ENCODE data around the gene STAT3.

DNA sequence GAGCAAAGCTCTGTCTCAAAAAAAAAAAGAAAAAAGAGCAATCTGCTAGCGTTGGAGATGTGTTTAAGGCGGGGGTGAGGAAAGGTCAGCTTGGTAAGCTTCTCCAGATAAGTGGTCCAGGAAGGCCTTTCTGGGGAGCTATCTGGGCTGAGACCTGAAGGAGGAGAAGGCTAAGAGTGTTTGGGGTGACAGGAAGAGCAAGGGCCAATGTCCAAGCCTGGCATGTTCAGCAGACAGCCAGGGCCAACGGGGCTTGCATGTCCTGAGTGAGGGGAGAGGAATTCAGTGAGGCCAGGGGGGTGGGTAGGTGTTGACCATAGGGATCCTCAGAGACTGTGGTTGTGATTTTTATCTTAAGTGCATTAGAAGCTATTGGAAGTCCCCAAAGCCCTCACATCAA is 84.5 kb downstream of the STAT3 start:
- TF ChIP-seq, protein P1, sequence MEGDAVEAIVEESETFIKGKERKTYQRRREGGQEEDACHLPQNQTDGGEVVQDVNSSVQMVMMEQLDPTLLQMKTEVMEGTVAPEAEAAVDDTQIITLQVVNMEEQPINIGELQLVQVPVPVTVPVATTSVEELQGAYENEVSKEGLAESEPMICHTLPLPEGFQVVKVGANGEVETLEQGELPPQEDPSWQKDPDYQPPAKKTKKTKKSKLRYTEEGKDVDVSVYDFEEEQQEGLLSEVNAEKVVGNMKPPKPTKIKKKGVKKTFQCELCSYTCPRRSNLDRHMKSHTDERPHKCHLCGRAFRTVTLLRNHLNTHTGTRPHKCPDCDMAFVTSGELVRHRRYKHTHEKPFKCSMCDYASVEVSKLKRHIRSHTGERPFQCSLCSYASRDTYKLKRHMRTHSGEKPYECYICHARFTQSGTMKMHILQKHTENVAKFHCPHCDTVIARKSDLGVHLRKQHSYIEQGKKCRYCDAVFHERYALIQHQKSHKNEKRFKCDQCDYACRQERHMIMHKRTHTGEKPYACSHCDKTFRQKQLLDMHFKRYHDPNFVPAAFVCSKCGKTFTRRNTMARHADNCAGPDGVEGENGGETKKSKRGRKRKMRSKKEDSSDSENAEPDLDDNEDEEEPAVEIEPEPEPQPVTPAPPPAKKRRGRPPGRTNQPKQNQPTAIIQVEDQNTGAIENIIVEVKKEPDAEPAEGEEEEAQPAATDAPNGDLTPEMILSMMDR (IDR thresholded peaks at IDR 0.05; ENCODE audit: poor library complexity), result no peak
- TF ChIP-seq EZH2 (IDR thresholded peaks at IDR 0.05; ENCODE audit: borderline replicate concordance) (no peak), EZH2phosphoT487 (IDR thresholded peaks at IDR 0.05; ENCODE audit: low read depth, severe bottlenecking, unreplicated experiment) (no peak)

All from hepatocyte (in vitro differentiated cells).